Measurements from ENCODE around the gene ABCF2.

The ABCF2 gene

GRCh38 chr7:151240536-151240935 is 13.5 kb upstream of the ABCF2 start:
- H2AFZ ChIP-seq (ENCODE audit: low read length, unreplicated experiment): no peak overlapping the region
- peaks cover 14% of the 10 kb centered on the region for H3K4me1 ChIP-seq (ENCODE audit: control insufficient read depth, insufficient read depth, low read length, unreplicated experiment)
- no peak overlapping the region for H3K4me3 ChIP-seq (ENCODE audit: low read depth, low read length)
- H3K27ac ChIP-seq (ENCODE audit: low read depth, low read length): peak overlapping the region; percentile 49
- 0 out of 2 replicates have a peak, but pooled peaks cover 4% of the 10 kb centered on the region for H3K36me3 ChIP-seq (ENCODE audit: insufficient read depth, low read length)
- peaks cover 29% of the 10 kb centered on the region for H3K79me2 ChIP-seq (ENCODE audit: control insufficient read depth, insufficient read depth, low read length, unreplicated experiment)
- H3K27me3 ChIP-seq (ENCODE audit: insufficient read depth, low read length): no peaks in the 10 kb centered on the region

GRCh38 chr7:151239837-151240459 is 12.9 kb upstream of the ABCF2 start:
- H3K27ac ChIP-seq (ENCODE audit: low read depth, low read length): no peak overlapping the region
- peaks cover 35% of the 10 kb centered on the region for H3K79me2 ChIP-seq (ENCODE audit: control insufficient read depth, insufficient read depth, low read length, unreplicated experiment)
- peaks cover 10% of the 10 kb centered on the region for H3K4me1 ChIP-seq (ENCODE audit: control insufficient read depth, insufficient read depth, low read length, unreplicated experiment)
- no peak overlapping the region for H2AFZ ChIP-seq (ENCODE audit: low read length, unreplicated experiment)
- no peak overlapping the region for H3K4me3 ChIP-seq (ENCODE audit: low read depth, low read length)
- H3K27me3 ChIP-seq (ENCODE audit: insufficient read depth, low read length): no peaks in the 10 kb centered on the region
- 0 out of 2 replicates have a peak, but pooled peaks cover 4% of the 10 kb centered on the region for H3K36me3 ChIP-seq (ENCODE audit: insufficient read depth, low read length)

- Histone ChIP-seq H3K27me3 (ENCODE audit: insufficient read depth, low read length) (no peaks in the 10 kb centered on the region), H3K36me3 (ENCODE audit: insufficient read depth, low read length) (peaks cover 6% of the 10 kb centered on the region; the same call in 1 of the 2 replicates), H3K27ac (ENCODE audit: low read depth, low read length) (no peak overlapping the region), H3K79me2 (ENCODE audit: control insufficient read depth, insufficient read depth, low read length, unreplicated experiment) (peaks cover 42% of the 10 kb centered on the region), H3K4me1 (ENCODE audit: control insufficient read depth, insufficient read depth, low read length, unreplicated experiment) (peaks cover 7% of the 10 kb centered on the region), H2AFZ (ENCODE audit: low read length, unreplicated experiment) (no peak overlapping the region), H3K4me3 (ENCODE audit: low read depth, low read length) (no peak overlapping the region)
Measured at GRCh38 chr7:151238924-151239836, 12.2 kb upstream of the ABCF2 start.

GRCh38 chr7:151238190-151238810 is 11.3 kb upstream of the ABCF2 start:
- Histone ChIP-seq H3K4me1 (ENCODE audit: control insufficient read depth, insufficient read depth, low read length, unreplicated experiment) (peaks cover 16% of the 10 kb centered on the region), H3K27me3 (ENCODE audit: insufficient read depth, low read length) (no peaks in the 10 kb centered on the region), H2AFZ (ENCODE audit: low read length, unreplicated experiment) (no peak overlapping the region), H3K27ac (ENCODE audit: low read depth, low read length) (no peak overlapping the region), H3K79me2 (ENCODE audit: control insufficient read depth, insufficient read depth, low read length, unreplicated experiment) (peaks cover 51% of the 10 kb centered on the region), H3K36me3 (ENCODE audit: insufficient read depth, low read length) (peaks cover 7% of the 10 kb centered on the region; the same call in 1 of the 2 replicates), H3K4me3 (ENCODE audit: low read depth, low read length) (no peak overlapping the region)

GRCh38 chr7:151237244-151238189 is 10.5 kb upstream of the ABCF2 start:
- Histone ChIP-seq H3K36me3 (ENCODE audit: insufficient read depth, low read length) (peaks cover 7% of the 10 kb centered on the region; the same call in 1 of the 2 replicates), H3K79me2 (ENCODE audit: control insufficient read depth, insufficient read depth, low read length, unreplicated experiment) (peaks cover 59% of the 10 kb centered on the region), H3K27ac (ENCODE audit: low read depth, low read length) (no peak overlapping the region), H2AFZ (ENCODE audit: low read length, unreplicated experiment) (no peak overlapping the region), H3K4me1 (ENCODE audit: control insufficient read depth, insufficient read depth, low read length, unreplicated experiment) (peaks cover 11% of the 10 kb centered on the region), H3K4me3 (ENCODE audit: low read depth, low read length) (no peak overlapping the region), H3K27me3 (ENCODE audit: insufficient read depth, low read length) (no peaks in the 10 kb centered on the region)

GRCh38 chr7:151236406-151236805 is 9.4 kb upstream of the ABCF2 start:
- Histone ChIP-seq H2AFZ (ENCODE audit: low read length, unreplicated experiment) (no peak overlapping the region), H3K27ac (ENCODE audit: low read depth, low read length) (no peak overlapping the region), H3K4me3 (ENCODE audit: low read depth, low read length) (no peak overlapping the region), H3K27me3 (ENCODE audit: insufficient read depth, low read length) (no peaks in the 10 kb centered on the region), H3K36me3 (ENCODE audit: insufficient read depth, low read length) (peaks cover 7% of the 10 kb centered on the region; the same call in 1 of the 2 replicates), H3K79me2 (ENCODE audit: control insufficient read depth, insufficient read depth, low read length, unreplicated experiment) (peaks cover 61% of the 10 kb centered on the region), H3K4me1 (ENCODE audit: control insufficient read depth, insufficient read depth, low read length, unreplicated experiment) (peaks cover 16% of the 10 kb centered on the region)

- Histone ChIP-seq H3K79me2 (ENCODE audit: control insufficient read depth, insufficient read depth, low read length, unreplicated experiment) (peaks cover 61% of the 10 kb centered on the region), H3K4me1 (ENCODE audit: control insufficient read depth, insufficient read depth, low read length, unreplicated experiment) (peaks cover 21% of the 10 kb centered on the region), H3K4me3 (ENCODE audit: low read depth, low read length) (no peak overlapping the region; the same call in 1 of the 2 replicates), H3K27me3 (ENCODE audit: insufficient read depth, low read length) (no peaks in the 10 kb centered on the region), H2AFZ (ENCODE audit: low read length, unreplicated experiment) (no peak overlapping the region), H3K36me3 (ENCODE audit: insufficient read depth, low read length) (peaks cover 7% of the 10 kb centered on the region; the same call in 1 of the 2 replicates), H3K27ac (ENCODE audit: low read depth, low read length) (no peak overlapping the region)
Measured at GRCh38 chr7:151235091-151235787, 8.2 kb upstream of the ABCF2 start.

GRCh38 chr7:151233804-151234203 is 6.8 kb upstream of the ABCF2 start:
- peaks cover 7% of the 10 kb centered on the region; the same call in 1 of the 2 replicates for H3K36me3 ChIP-seq (ENCODE audit: insufficient read depth, low read length)
- no peaks in the 10 kb centered on the region for H3K27me3 ChIP-seq (ENCODE audit: insufficient read depth, low read length)
- H3K27ac ChIP-seq (ENCODE audit: low read depth, low read length): peak overlapping the region; percentile 72
- H2AFZ ChIP-seq (ENCODE audit: low read length, unreplicated experiment): no peak overlapping the region
- peak overlapping the region; percentile 83 for H3K4me3 ChIP-seq (ENCODE audit: low read depth, low read length)
- peaks cover 21% of the 10 kb centered on the region for H3K4me1 ChIP-seq (ENCODE audit: control insufficient read depth, insufficient read depth, low read length, unreplicated experiment)
- H3K79me2 ChIP-seq (ENCODE audit: control insufficient read depth, insufficient read depth, low read length, unreplicated experiment): peaks cover 61% of the 10 kb centered on the region

GRCh38 chr7:151232917-151233701 is 6.1 kb upstream of the ABCF2 start:
- peak overlapping the region; percentile 72 for H3K27ac ChIP-seq (ENCODE audit: low read depth, low read length)
- peaks cover 58% of the 10 kb centered on the region for H3K79me2 ChIP-seq (ENCODE audit: control insufficient read depth, insufficient read depth, low read length, unreplicated experiment)
- peaks cover 7% of the 10 kb centered on the region; the same call in 1 of the 2 replicates for H3K36me3 ChIP-seq (ENCODE audit: insufficient read depth, low read length)
- no peak overlapping the region for H2AFZ ChIP-seq (ENCODE audit: low read length, unreplicated experiment)
- no peaks in the 10 kb centered on the region for H3K27me3 ChIP-seq (ENCODE audit: insufficient read depth, low read length)
- H3K4me3 ChIP-seq (ENCODE audit: low read depth, low read length): peak overlapping the region; percentile 83
- H3K4me1 ChIP-seq (ENCODE audit: control insufficient read depth, insufficient read depth, low read length, unreplicated experiment): peaks cover 25% of the 10 kb centered on the region

Data from ACC112 (cell line).